Mesendoderm (in vitro differentiated cells): ENCODE results near the gene ALOX5.

ENCODE experiments used
- DNase-seq: peaks from one replicate; pipeline ENCODE4 v3.0.0; 2013
- H2AK5ac ChIP-seq: 2 replicates; pipeline ENCODE4 v1.6.1; 2013; ENCODE audit warnings: low read length, inconsistent platforms
- H2BK120ac ChIP-seq: 2 replicates; pipeline ENCODE4 v1.6.1; 2013; ENCODE audit warnings: low read depth, mild to moderate bottlenecking, low read length, moderate library complexity, mixed read lengths
- H2BK15ac ChIP-seq: replicated peaks from 2 replicates; pipeline ENCODE4 v1.6.1; 2013; ENCODE audit warnings: low read depth, mild to moderate bottlenecking, moderate library complexity
- H2BK5ac ChIP-seq: 2 replicates; pipeline ENCODE4 v1.6.1; 2013; ENCODE audit warnings: low read length, inconsistent platforms
- H3K18ac ChIP-seq: 2 replicates; pipeline ENCODE4 v1.6.1; 2013; ENCODE audit warnings: mild to moderate bottlenecking, low read length, mixed read lengths
- H3K23ac ChIP-seq: one replicate; pipeline ENCODE4 v1.6.1; 2013; ENCODE audit warnings: low read length
- H3K27ac ChIP-seq: 2 replicates; pipeline ENCODE4 v1.5.1; 2013; ENCODE audit warnings: low read depth, mild to moderate bottlenecking, inconsistent platforms, low read length, moderate library complexity
- H3K27me3 ChIP-seq: 2 replicates; pipeline ENCODE4 v1.6.1; 2013; ENCODE audit warnings: low read length, control low read depth, mild to moderate bottlenecking, inconsistent platforms; ENCODE audit not compliant: insufficient read depth, poor library complexity
- H3K36me3 ChIP-seq: 2 replicates; pipeline ENCODE4 v1.6.1; 2013; ENCODE audit warnings: low read length, inconsistent platforms; ENCODE audit not compliant: control insufficient read depth, insufficient read depth
- H3K4ac ChIP-seq: one replicate; pipeline ENCODE4 v1.6.1; 2013; ENCODE audit warnings: low read depth, mild to moderate bottlenecking, low read length, moderate library complexity
- H3K4me1 ChIP-seq: 2 replicates; pipeline ENCODE4 v1.6.1; 2013; ENCODE audit warnings: low read depth, low read length, inconsistent platforms; ENCODE audit not compliant: control insufficient read depth
- H3K4me2 ChIP-seq: 2 replicates; pipeline ENCODE4 v1.6.1; 2013; ENCODE audit warnings: low read length
- H3K4me3 ChIP-seq: 2 replicates; pipeline ENCODE4 v1.5.1; 2013; ENCODE audit warnings: mild to moderate bottlenecking, low read length
- H3K56ac ChIP-seq: one replicate; pipeline ENCODE4 v1.6.1; 2013; ENCODE audit warnings: low read length
- H3K79me1 ChIP-seq: 2 replicates; pipeline ENCODE4 v1.6.1; 2013; ENCODE audit warnings: low read length, inconsistent platforms
- H3K79me2 ChIP-seq: 2 replicates; pipeline ENCODE4 v1.6.1; 2013; ENCODE audit warnings: mild to moderate bottlenecking, low read length; ENCODE audit not compliant: control insufficient read depth, insufficient read depth
- H3K9ac ChIP-seq: 2 replicates; pipeline ENCODE4 v1.6.1; 2013; ENCODE audit warnings: low read length, inconsistent platforms
- H4K5ac ChIP-seq: one replicate; pipeline ENCODE4 v1.6.1; 2013; ENCODE audit warnings: low read length
- H4K8ac ChIP-seq: one replicate; pipeline ENCODE4 v1.6.1; 2013; ENCODE audit warnings: low read depth, mild to moderate bottlenecking, control low read depth, low read length, moderate library complexity
- WGBS: extraction: QIAGEN DNeasy Blood & Tissue Kit; methylation state at CpG from one replicate; pipeline ENCODE4 v1.1.7; 2013; ENCODE audit warnings: low lambda C conversion rate, missing lambda C conversion rate; ENCODE audit not compliant: insufficient coverage; ENCODE audit errors: extremely low coverage; 5-methylcytosine and 5-hydroxymethylcytosine counted together

The ALOX5 gene

GRCh38 chr10:45490277-45490676 is 116.3 kb downstream of the ALOX5 start:
- DNase-seq: no peak
- Histone ChIP-seq H3K79me1 (no peaks in the 10 kb centered on the region), H3K4ac (no peak overlapping the region), H2BK15ac (no peak overlapping the region), H3K4me2 (no peak overlapping the region), H3K56ac (no peak overlapping the region), H3K4me3 (no peak overlapping the region), H4K8ac (no peak overlapping the region), H4K5ac (no peak overlapping the region), H3K79me2 (no peaks in the 10 kb centered on the region), H3K27me3 (no peaks in the 10 kb centered on the region), H3K4me1 (no peaks in the 10 kb centered on the region), H3K27ac (no peak overlapping the region), H3K9ac (no peak overlapping the region), H3K18ac (no peak overlapping the region), H2AK5ac (no peak overlapping the region), H3K36me3 (no peaks in the 10 kb centered on the region), H2BK5ac (no peak overlapping the region), H3K23ac (no peak overlapping the region), H2BK120ac (no peak overlapping the region)
- WGBS: no CpG with 5 or more reads among the region's 3 CpGs

GRCh38 chr10:45491061-45491460 is 117.0 kb downstream of the ALOX5 start:
- H2BK5ac ChIP-seq: no peak overlapping the region
- WGBS: no CpG with 5 or more reads among the region's 7 CpGs
- H3K79me2 ChIP-seq: no peaks in the 10 kb centered on the region
- H3K4ac ChIP-seq: no peak overlapping the region
- H4K5ac ChIP-seq: no peak overlapping the region
- H3K56ac ChIP-seq: no peak overlapping the region
- H3K9ac ChIP-seq: no peak overlapping the region
- H4K8ac ChIP-seq: no peak overlapping the region
- no peak overlapping the region for H2BK120ac ChIP-seq
- H3K23ac ChIP-seq: no peak overlapping the region
- no peaks in the 10 kb centered on the region for H3K4me1 ChIP-seq
- no peak for DNase-seq
- H3K18ac ChIP-seq: no peak overlapping the region
- H2BK15ac ChIP-seq: no peak overlapping the region
- H3K4me3 ChIP-seq: no peak overlapping the region
- no peak overlapping the region for H3K4me2 ChIP-seq
- H3K27ac ChIP-seq: no peak overlapping the region
- no peak overlapping the region for H2AK5ac ChIP-seq
- H3K27me3 ChIP-seq: no peaks in the 10 kb centered on the region
- H3K36me3 ChIP-seq: no peaks in the 10 kb centered on the region
- no peaks in the 10 kb centered on the region for H3K79me1 ChIP-seq
